A673 (cell line): Measurements from ENCODE around the gene ZNF366. TPM values are rescaled to one million over a fixed set of nuclear protein-coding genes. Genes with fewer than 3 reads are reported as not detected.

Experiments used
- BruUV-seq: library from RNA; stranded (reverse); fragments of 400-500 nt; replicated peaks from 2 replicates; lab custom pipeline; 2021; lab: Mats Ljungman, UMichigan
- CTCF ChIA-PET: fragments of 300-600 bp; sonication (Branson Sonifier 250); formaldehyde crosslinking; loops from one replicate; lab custom pipeline; 2022; ENCODE audit warnings: antibody characterized with exemption; lab: Charles Lee
- POLR2A ChIA-PET: fragments of 300-600 bp; sonication (Branson Sonifier 250); formaldehyde crosslinking; loops from one replicate; lab custom pipeline; 2022; ENCODE audit warnings: antibody characterized with exemption; ENCODE audit not compliant: low non-redundant PET; lab: Charles Lee
- DNase-seq: peaks from one replicate; pipeline ENCODE4 v3.0.0-alpha.2; 2015; ENCODE audit warnings: low spot score
- H3K27ac ChIP-seq: fragments of 200-600 bp; sonication (generic); 2 replicates; pipeline ENCODE4 v1.5.1; 2016; ENCODE audit warnings: mixed run types, low read depth, mild to moderate bottlenecking, mixed read lengths, antibody characterized with exemption, low read length; ENCODE audit not compliant: poor library complexity, severe bottlenecking
- H3K27me3 ChIP-seq: fragments of 200-600 bp; sonication (generic); replicated peaks from 2 replicates; pipeline ENCODE4 v1.6.1; 2017; ENCODE audit warnings: mixed run types, low read depth, mild to moderate bottlenecking, mixed read lengths, antibody characterized with exemption, low read length; ENCODE audit not compliant: insufficient read depth, poor library complexity
- H3K36me3 ChIP-seq: fragments of 200-600 bp; sonication (generic); 2 replicates; pipeline ENCODE4 v1.6.1; 2016; ENCODE audit warnings: mixed run types, mild to moderate bottlenecking, mixed read lengths, antibody characterized with exemption, low read length; ENCODE audit not compliant: insufficient read depth, poor library complexity, severe bottlenecking
- H3K4me1 ChIP-seq: fragments of 200-600 bp; sonication (generic); 2 replicates; pipeline ENCODE4 v1.6.1; 2017; ENCODE audit warnings: mixed run types, mild to moderate bottlenecking, mixed read lengths, antibody characterized with exemption, low read length; ENCODE audit not compliant: insufficient read depth, poor library complexity, severe bottlenecking
- H3K4me3 ChIP-seq: fragments of 200-600 bp; sonication (generic); 2 replicates; pipeline ENCODE4 v1.5.1; 2016; ENCODE audit warnings: low read depth, mixed run types, mild to moderate bottlenecking, mixed read lengths, low read length; ENCODE audit not compliant: poor library complexity, severe bottlenecking
- H3K9me3 ChIP-seq: fragments of 200-600 bp; sonication (generic); 2 replicates; pipeline ENCODE4 v1.6.1; 2016; ENCODE audit warnings: mixed run types, low read depth, mild to moderate bottlenecking, mixed read lengths, antibody characterized with exemption, low read length; ENCODE audit not compliant: poor library complexity, severe bottlenecking
- CTCF ChIP-seq: fragments of 300-800, 200-600 bp; sonication (generic); conservative IDR thresholded peaks from 2 replicates; pipeline ENCODE4 v1.5.1; 2017; ENCODE audit warnings: low read depth, mild to moderate bottlenecking, antibody characterized with exemption, low read length, moderate library complexity, mixed read lengths
- EZH2 ChIP-seq: fragments of 200-600 bp; sonication (generic); IDR thresholded peaks from 2 replicates; pipeline ENCODE4 v1.6.1; 2017; ENCODE audit warnings: borderline replicate concordance, low read depth, mild to moderate bottlenecking, mixed read lengths, antibody characterized with exemption, low read length; ENCODE audit not compliant: poor library complexity, severe bottlenecking
- intact Hi-C: fragments of 100-400 bp; cut with micrococcal nuclease; formaldehyde crosslinking; loops from one replicate; pipeline ENCODE4 v1.10.0; 2022; ENCODE audit not compliant: unreplicated experiment
- total RNA-seq: library from RNA; stranded (reverse); gene quantifications from 2 replicates; pipeline ENCODE4 v1.2.3, GENCODE V29; 2021

ZNF366 gene
- total RNA-seq, 1 experiment from 2014 or later: not detected

- ChIA-PET POLR2A (no interaction called here), CTCF (no interaction called here)
- DNase-seq: no peak
- no peak overlapping the region for H3K4me3 ChIP-seq
- H3K36me3 ChIP-seq: no peaks in the 10 kb centered on the region
- H3K27me3 ChIP-seq: no peaks in the 10 kb centered on the region
- no peak for TF ChIP-seq CTCF
- no peak for TF ChIP-seq EZH2
- intact Hi-C loops: no loop called here
- H3K4me1 ChIP-seq: peaks cover 15% of the 10 kb centered on the region
- H3K27ac ChIP-seq: no peak overlapping the region
- no peaks in the 10 kb centered on the region for H3K9me3 ChIP-seq
- BruUV-seq: no TSS peak
Measured at GRCh38 chr5:72456391-72457074, 50.7 kb downstream of the ZNF366 start.

GRCh38 chr5:72455476-72455875 lies 51.7 kb downstream of the ZNF366 start:
- no peak for DNase-seq
- Histone ChIP-seq H3K27ac (no peak overlapping the region), H3K27me3 (no peaks in the 10 kb centered on the region), H3K9me3 (no peaks in the 10 kb centered on the region), H3K36me3 (no peaks in the 10 kb centered on the region), H3K4me3 (no peak overlapping the region), H3K4me1 (peaks cover 18% of the 10 kb centered on the region)
- TF ChIP-seq CTCF (no peak), EZH2 (no peak)
- BruUV-seq: no TSS peak
- CTCF ChIA-PET: no interaction called here
- POLR2A ChIA-PET: no interaction called here
- intact Hi-C loops: no loop called here

- POLR2A ChIA-PET: no interaction called here
- BruUV-seq: no TSS peak
- TF ChIP-seq EZH2 (no peak), CTCF (no peak)
Measured at GRCh38 chr5:72454996-72455395, 52.2 kb downstream of the ZNF366 start.

More at GRCh38 chr5:72454996-72455395, 52.2 kb downstream of the ZNF366 start:
- Histone ChIP-seq H3K4me3 (no peak overlapping the region), H3K9me3 (no peaks in the 10 kb centered on the region), H3K27ac (no peak overlapping the region), H3K4me1 (peaks cover 18% of the 10 kb centered on the region), H3K27me3 (no peaks in the 10 kb centered on the region), H3K36me3 (no peaks in the 10 kb centered on the region)
- CTCF ChIA-PET: no interaction called here
- intact Hi-C loops: no loop called here
- DNase-seq: no peak
